WTC11 (cell line): Measurements from ENCODE around the gene RMI2. TPM values are rescaled to one million over a fixed set of nuclear protein-coding genes. Genes with fewer than 3 reads are reported as not detected.
"Not testable (repeated sequence)": the region's sequence is repeated elsewhere in the genome, so short reads cannot be mapped to it uniquely, and the experiment has no call there.

Source experiments
- ATAC-seq: fragments of 200-7000 bp; cut with Tn5 transposase; 2 replicates; pipeline ENCODE4 v1.10.0; 2021; ENCODE audit warnings: mild to moderate bottlenecking, moderate library complexity
- CTCF ChIA-PET: fragments of 300-600 bp; sonication (Branson Sonifier 250); formaldehyde crosslinking; loops from one replicate; lab custom pipeline; 2021; ENCODE audit warnings: antibody characterized with exemption; lab: Charles Lee
- POLR2A ChIA-PET: fragments of 350-600 bp; sonication (Branson Sonifier 250); formaldehyde crosslinking; loops from one replicate; lab custom pipeline; 2021; ENCODE audit warnings: antibody characterized with exemption; lab: Charles Lee
- DNase-seq: peaks from one replicate; pipeline ENCODE4 v3.0.0; 2021; ENCODE audit warnings: low spot score
- H3K27ac Mint-ChIP-seq: 2 replicates; pipeline ENCODE4 v1.8.0; 2021; ENCODE audit warnings: mixed read lengths
- H3K27me3 Mint-ChIP-seq: 2 replicates; pipeline ENCODE4 v1.8.0; 2021; ENCODE audit warnings: low read depth, mild to moderate bottlenecking, moderate library complexity, mixed read lengths
- H3K36me3 Mint-ChIP-seq: 2 replicates; pipeline ENCODE4 v1.8.0; 2021; ENCODE audit warnings: mixed read lengths
- H3K4me1 Mint-ChIP-seq: 2 replicates; pipeline ENCODE4 v1.8.0; 2022; ENCODE audit warnings: mixed read lengths
- H3K4me3 Mint-ChIP-seq: 2 replicates; pipeline ENCODE4 v1.8.0; 2021; ENCODE audit warnings: mild to moderate bottlenecking, moderate library complexity, mixed read lengths
- H3K9me3 Mint-ChIP-seq: 2 replicates; pipeline ENCODE4 v1.8.0; 2021; ENCODE audit warnings: mixed read lengths
- CBFB ChIP-seq: sonication (generic); formaldehyde crosslinking; IDR thresholded peaks from 2 replicates; pipeline ENCODE4 v1.8.1; 2022; ENCODE audit warnings: mild to moderate bottlenecking, low read depth, missing genetic modification reagents
- GTF2I ChIP-seq: fragments of 250-450 bp; sonication (Bioruptor Pico); conservative IDR thresholded peaks from 2 replicates; pipeline ENCODE4 v1.4.0; 2021; ENCODE audit warnings: mild to moderate bottlenecking
- IRF2 ChIP-seq: sonication (generic); formaldehyde crosslinking; IDR thresholded peaks from 2 replicates; pipeline ENCODE4 v1.8.0; 2022; ENCODE audit warnings: low read depth, missing genetic modification reagents, borderline replicate concordance
- MYBL2 ChIP-seq: sonication (generic); formaldehyde crosslinking; IDR thresholded peaks from 2 replicates; pipeline ENCODE4 v1.8.1; 2023; ENCODE audit warnings: mild to moderate bottlenecking, moderate library complexity, missing genetic modification reagents
- NFE2L1 ChIP-seq: sonication (generic); formaldehyde crosslinking; IDR thresholded peaks from 2 replicates; pipeline ENCODE4 v1.8.1; 2023; ENCODE audit warnings: missing genetic modification reagents
- NFYB ChIP-seq: sonication (generic); formaldehyde crosslinking; conservative IDR thresholded peaks from 2 replicates; pipeline ENCODE4 v1.8.0; 2022; ENCODE audit warnings: low read depth, missing genetic modification reagents
- OVOL2 ChIP-seq: fragments of 250-450 bp; sonication (Bioruptor Pico); IDR thresholded peaks from 2 replicates; pipeline ENCODE4 v1.9.0; 2021; ENCODE audit warnings: mild to moderate bottlenecking, borderline replicate concordance
- TEAD1 ChIP-seq: sonication (generic); formaldehyde crosslinking; IDR thresholded peaks from 2 replicates; pipeline ENCODE4 v1.8.0; 2022; ENCODE audit warnings: mild to moderate bottlenecking, missing genetic modification reagents
- ZNF121 ChIP-seq: sonication (generic); formaldehyde crosslinking; IDR thresholded peaks from 2 replicates; pipeline ENCODE4 v1.8.0; 2023; ENCODE audit warnings: missing genetic modification reagents
- ZNF219 ChIP-seq: sonication (generic); formaldehyde crosslinking; IDR thresholded peaks from 2 replicates; pipeline ENCODE4 v1.8.0; 2023; ENCODE audit warnings: missing genetic modification reagents, mild to moderate bottlenecking, borderline replicate concordance
- ZNF423 ChIP-seq: fragments of 250-450 bp; sonication (Bioruptor Pico); IDR thresholded peaks from 2 replicates; pipeline ENCODE4 v2.1.2; 2022; ENCODE audit warnings: mild to moderate bottlenecking, moderate library complexity
- total RNA-seq: library from RNA; stranded (reverse); gene quantifications from 3 replicates; pipeline ENCODE4 v1.2.3, GENCODE V29; 2021
- TF ChIP-seq, protein P1 (sequence below): sonication (generic); formaldehyde crosslinking; IDR thresholded peaks from 2 replicates; pipeline ENCODE4 v1.8.0; 2022; ENCODE audit warnings: mild to moderate bottlenecking, missing genetic modification reagents
- TF ChIP-seq, protein P2 (sequence below): fragments of 250-450 bp; sonication (Bioruptor Pico); conservative IDR thresholded peaks from 2 replicates; pipeline ENCODE4 v1.9.0; 2021; ENCODE audit warnings: mild to moderate bottlenecking
- TF ChIP-seq, protein P3 (sequence below): sonication (generic); formaldehyde crosslinking; IDR thresholded peaks from 2 replicates; pipeline ENCODE4 v1.8.0; 2023; ENCODE audit warnings: mild to moderate bottlenecking, missing genetic modification reagents
- TF ChIP-seq, protein P4 (sequence below): fragments of 250-450 bp; sonication (Bioruptor Pico); IDR thresholded peaks from 2 replicates; pipeline ENCODE4 v1.9.0; 2021; ENCODE audit warnings: mild to moderate bottlenecking
- TF ChIP-seq, protein P5 (sequence below): fragments of 250-450 bp; sonication (Bioruptor Pico); IDR thresholded peaks from 2 replicates; pipeline ENCODE4 v1.8.0; 2021; ENCODE audit warnings: mild to moderate bottlenecking

The RMI2 gene
- total RNA-seq, 1 experiment from 2014 or later: 79.0 TPM

DNA sequence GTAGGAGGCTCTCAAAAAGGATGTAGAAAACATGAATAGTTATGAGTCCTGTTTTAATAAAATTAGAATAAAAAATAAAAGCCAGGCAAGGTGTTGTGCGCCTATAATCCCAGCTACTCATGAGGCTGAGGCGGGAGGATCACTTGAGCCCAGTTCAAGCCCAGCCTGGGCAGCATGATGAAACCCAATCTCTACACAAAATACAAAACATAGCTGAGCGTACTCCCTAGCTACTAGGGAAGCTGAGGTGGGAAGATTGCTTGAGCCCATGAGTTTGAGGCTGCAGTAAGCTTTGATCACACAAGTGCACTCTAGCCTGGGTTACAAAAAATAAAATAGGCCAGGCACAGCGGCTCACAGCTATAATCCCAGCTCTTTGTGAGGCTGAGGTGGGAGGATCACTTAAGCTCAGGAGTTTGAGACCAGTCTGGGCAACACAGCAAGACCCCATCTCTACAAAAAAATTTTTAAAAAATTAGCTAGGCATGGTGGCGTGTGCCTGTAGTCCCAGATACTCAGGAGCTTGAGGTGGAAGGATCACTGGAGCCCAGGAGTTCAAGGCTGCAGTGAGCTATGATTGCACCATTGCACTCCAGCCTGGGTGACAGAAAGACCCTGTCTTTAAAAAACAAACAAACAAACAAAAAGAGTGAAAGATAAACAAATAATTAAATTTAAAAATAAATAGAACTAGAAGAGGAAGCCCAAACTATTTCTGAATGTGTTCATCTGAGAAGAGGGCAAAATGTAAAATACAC, 46.9 kb upstream of the RMI2 start:
- H3K9me3 Mint-ChIP-seq: no peaks in the 10 kb centered on the region
- H3K27ac Mint-ChIP-seq: no peak overlapping the region
- peak; percentile 93 for TF ChIP-seq ZNF121 (CRISPR knock-in tag)
- TF ChIP-seq, protein P1, sequence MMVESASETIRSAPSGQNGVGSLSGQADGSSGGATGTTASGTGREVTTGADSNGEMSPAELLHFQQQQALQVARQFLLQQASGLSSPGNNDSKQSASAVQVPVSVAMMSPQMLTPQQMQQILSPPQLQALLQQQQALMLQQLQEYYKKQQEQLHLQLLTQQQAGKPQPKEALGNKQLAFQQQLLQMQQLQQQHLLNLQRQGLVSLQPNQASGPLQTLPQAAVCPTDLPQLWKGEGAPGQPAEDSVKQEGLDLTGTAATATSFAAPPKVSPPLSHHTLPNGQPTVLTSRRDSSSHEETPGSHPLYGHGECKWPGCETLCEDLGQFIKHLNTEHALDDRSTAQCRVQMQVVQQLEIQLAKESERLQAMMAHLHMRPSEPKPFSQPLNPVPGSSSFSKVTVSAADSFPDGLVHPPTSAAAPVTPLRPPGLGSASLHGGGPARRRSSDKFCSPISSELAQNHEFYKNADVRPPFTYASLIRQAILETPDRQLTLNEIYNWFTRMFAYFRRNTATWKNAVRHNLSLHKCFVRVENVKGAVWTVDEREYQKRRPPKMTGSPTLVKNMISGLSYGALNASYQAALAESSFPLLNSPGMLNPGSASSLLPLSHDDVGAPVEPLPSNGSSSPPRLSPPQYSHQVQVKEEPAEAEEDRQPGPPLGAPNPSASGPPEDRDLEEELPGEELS (CRISPR knock-in tag): no peak
- CTCF ChIA-PET: interaction anchor here (0.7 to 3.4 kb wide), 8 partner anchors 10 to 73 kb away, joined by 3 to 29 read pairs (median 4); partner anchors contain the start of gene SOCS1
- no peaks in the 10 kb centered on the region for H3K27me3 Mint-ChIP-seq
- peaks cover 32% of the 10 kb centered on the region for H3K4me1 Mint-ChIP-seq
- no peak overlapping the region for H3K4me3 Mint-ChIP-seq
- H3K36me3 Mint-ChIP-seq: no peaks in the 10 kb centered on the region
- DNase-seq (no peak), ATAC-seq (no peak)
- POLR2A ChIA-PET: interaction anchor here (0.7 to 1.4 kb wide), 4 partner anchors 14 to 42 kb away, joined by 3 to 6 read pairs (median 3); partner anchors contain the start of gene SOCS1

DNA sequence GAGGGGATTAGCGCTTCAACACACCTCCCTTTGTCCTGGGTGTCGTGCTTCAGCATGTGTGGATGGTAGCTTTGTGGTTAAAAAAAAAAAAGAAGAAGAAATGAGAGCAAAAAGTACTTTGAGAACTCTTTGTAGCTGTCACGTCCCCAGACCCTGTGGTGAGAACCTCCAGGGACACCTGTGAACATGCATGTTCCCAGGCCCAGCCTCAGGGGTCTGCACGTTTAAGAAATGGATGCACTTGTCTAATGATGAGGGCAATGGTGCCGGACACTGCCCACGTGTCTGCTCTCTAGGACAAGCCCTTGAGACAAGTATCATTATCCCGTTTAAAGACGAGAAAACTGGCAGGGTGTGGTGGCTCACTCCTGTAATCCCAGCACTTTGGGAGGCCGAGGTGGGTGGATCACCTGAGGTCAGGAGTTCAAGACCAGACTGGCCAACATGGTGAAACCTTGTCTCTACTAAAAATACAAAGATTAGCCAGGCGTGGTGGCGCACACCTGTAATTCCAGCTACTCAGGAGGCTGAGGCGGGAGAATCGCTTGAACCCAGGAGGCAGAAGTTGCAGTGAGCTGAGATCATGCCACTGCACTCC, 46.2 kb upstream of the RMI2 start:
- ChIA-PET POLR2A (interaction anchor here (1.4 kb wide), 1 partner anchor 43 kb away, joined by 6 read pairs; the partner anchor contains the start of gene SOCS1), CTCF (interaction anchor here (2.7 to 3.4 kb wide), 2 partner anchors 42 to 73 kb away, joined by 15 to 29 read pairs; partner anchors contain the start of gene SOCS1)
- not testable (repeated sequence) for DNase-seq, H3K9me3 Mint-ChIP-seq, H3K27me3 Mint-ChIP-seq, H3K4me3 Mint-ChIP-seq, ATAC-seq, H3K36me3 Mint-ChIP-seq
- peak overlapping the region; percentile 37; the same call in 1 of the 2 replicates for H3K27ac Mint-ChIP-seq
- peaks cover 38% of the 10 kb centered on the region for H3K4me1 Mint-ChIP-seq

DNA sequence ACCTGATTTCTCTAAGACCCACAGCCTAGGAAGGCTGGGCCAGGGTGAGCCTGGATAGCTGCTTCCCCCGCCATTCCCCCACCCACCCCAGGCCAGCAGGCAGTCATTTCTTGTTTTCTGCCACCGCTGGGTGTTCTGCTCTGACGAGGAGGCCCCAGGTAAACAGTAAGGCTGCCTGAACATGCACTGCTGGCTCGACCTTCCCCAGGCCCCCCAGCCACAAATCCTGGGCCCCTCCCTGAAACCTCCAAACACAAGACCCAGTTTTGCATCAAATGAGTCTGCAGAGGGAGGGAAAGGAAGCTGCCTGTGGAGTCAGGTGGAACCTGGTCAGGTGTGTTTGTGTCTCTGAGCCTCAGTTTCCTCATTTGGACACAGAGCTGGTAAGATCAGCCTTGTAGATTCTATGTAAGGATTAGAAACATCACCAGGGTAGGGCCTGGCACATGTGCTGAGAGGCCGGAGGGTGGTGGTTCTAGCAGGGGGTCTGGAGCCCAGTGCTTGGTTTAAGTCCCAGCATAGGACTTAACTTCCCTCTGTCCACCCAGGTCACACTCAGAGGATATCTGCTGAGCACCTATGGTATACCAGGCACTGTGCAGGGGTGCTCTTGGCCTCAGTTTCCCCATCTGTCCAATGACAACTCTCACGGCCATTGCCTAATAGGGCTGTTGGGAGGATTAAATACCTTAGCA, 45.2 kb upstream of the RMI2 start:
- H3K27ac Mint-ChIP-seq: no peak overlapping the region
- no peak overlapping the region for H3K4me3 Mint-ChIP-seq
- H3K36me3 Mint-ChIP-seq: no peaks in the 10 kb centered on the region
- CTCF ChIA-PET: interaction anchor here (3.4 kb wide), 1 partner anchor 43 kb away, joined by 29 read pairs; the partner anchor contains the start of gene SOCS1
- peaks cover 41% of the 10 kb centered on the region for H3K4me1 Mint-ChIP-seq
- DNase-seq (no peak), ATAC-seq (no peak)
- POLR2A ChIA-PET: no interaction called here
- H3K9me3 Mint-ChIP-seq: no peaks in the 10 kb centered on the region
- H3K27me3 Mint-ChIP-seq: no peaks in the 10 kb centered on the region
- no peak for TF ChIP-seq ZNF423 (CRISPR knock-in tag)
- TF ChIP-seq, protein P2, sequence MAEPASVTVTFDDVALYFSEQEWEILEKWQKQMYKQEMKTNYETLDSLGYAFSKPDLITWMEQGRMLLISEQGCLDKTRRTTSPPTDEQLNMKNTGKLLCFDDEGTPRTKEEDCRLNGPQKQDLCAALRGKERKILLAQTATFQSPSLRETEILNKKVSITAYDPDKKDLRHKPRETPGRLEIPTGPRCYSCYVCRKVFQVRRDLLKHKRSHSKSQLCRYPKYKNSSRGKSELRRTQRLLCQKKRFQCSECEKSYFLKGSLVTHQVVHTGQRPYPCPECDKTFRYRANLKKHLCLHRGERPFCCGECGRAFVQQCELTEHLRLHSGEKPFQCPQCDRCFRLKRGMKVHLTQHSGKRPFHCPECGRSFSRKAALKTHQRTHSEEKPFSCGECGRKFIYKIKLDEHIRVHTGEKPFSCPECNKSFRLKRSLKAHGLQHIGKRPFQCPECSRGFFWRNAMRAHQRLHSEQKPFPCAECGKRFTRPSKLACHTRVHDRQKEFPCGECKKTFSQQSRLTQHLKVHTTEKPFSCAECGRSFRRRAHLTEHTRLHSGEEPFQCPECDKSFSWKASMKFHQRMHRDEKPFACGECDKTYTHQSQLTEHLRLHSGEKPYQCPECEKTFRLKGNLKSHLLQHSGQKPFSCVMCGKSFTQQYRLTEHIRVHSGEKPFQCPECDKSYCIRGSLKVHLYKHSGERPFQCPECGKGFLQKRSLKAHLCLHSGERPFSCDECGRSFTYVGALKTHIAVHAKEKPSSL (CRISPR knock-in tag): no peak
- TF ChIP-seq, protein P3, sequence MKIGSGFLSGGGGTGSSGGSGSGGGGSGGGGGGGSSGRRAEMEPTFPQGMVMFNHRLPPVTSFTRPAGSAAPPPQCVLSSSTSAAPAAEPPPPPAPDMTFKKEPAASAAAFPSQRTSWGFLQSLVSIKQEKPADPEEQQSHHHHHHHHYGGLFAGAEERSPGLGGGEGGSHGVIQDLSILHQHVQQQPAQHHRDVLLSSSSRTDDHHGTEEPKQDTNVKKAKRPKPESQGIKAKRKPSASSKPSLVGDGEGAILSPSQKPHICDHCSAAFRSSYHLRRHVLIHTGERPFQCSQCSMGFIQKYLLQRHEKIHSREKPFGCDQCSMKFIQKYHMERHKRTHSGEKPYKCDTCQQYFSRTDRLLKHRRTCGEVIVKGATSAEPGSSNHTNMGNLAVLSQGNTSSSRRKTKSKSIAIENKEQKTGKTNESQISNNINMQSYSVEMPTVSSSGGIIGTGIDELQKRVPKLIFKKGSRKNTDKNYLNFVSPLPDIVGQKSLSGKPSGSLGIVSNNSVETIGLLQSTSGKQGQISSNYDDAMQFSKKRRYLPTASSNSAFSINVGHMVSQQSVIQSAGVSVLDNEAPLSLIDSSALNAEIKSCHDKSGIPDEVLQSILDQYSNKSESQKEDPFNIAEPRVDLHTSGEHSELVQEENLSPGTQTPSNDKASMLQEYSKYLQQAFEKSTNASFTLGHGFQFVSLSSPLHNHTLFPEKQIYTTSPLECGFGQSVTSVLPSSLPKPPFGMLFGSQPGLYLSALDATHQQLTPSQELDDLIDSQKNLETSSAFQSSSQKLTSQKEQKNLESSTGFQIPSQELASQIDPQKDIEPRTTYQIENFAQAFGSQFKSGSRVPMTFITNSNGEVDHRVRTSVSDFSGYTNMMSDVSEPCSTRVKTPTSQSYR (CRISPR knock-in tag): no peak
- no peak for TF ChIP-seq GTF2I (CRISPR knock-in tag)
- TF ChIP-seq CBFB: no peak
- TF ChIP-seq MYBL2: no peak
- TF ChIP-seq, protein P4, sequence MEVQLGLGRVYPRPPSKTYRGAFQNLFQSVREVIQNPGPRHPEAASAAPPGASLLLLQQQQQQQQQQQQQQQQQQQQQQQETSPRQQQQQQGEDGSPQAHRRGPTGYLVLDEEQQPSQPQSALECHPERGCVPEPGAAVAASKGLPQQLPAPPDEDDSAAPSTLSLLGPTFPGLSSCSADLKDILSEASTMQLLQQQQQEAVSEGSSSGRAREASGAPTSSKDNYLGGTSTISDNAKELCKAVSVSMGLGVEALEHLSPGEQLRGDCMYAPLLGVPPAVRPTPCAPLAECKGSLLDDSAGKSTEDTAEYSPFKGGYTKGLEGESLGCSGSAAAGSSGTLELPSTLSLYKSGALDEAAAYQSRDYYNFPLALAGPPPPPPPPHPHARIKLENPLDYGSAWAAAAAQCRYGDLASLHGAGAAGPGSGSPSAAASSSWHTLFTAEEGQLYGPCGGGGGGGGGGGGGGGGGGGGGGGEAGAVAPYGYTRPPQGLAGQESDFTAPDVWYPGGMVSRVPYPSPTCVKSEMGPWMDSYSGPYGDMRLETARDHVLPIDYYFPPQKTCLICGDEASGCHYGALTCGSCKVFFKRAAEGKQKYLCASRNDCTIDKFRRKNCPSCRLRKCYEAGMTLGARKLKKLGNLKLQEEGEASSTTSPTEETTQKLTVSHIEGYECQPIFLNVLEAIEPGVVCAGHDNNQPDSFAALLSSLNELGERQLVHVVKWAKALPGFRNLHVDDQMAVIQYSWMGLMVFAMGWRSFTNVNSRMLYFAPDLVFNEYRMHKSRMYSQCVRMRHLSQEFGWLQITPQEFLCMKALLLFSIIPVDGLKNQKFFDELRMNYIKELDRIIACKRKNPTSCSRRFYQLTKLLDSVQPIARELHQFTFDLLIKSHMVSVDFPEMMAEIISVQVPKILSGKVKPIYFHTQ (CRISPR knock-in tag): no peak
- TF ChIP-seq TEAD1 (CRISPR knock-in tag): no peak
- TF ChIP-seq, protein P5, sequence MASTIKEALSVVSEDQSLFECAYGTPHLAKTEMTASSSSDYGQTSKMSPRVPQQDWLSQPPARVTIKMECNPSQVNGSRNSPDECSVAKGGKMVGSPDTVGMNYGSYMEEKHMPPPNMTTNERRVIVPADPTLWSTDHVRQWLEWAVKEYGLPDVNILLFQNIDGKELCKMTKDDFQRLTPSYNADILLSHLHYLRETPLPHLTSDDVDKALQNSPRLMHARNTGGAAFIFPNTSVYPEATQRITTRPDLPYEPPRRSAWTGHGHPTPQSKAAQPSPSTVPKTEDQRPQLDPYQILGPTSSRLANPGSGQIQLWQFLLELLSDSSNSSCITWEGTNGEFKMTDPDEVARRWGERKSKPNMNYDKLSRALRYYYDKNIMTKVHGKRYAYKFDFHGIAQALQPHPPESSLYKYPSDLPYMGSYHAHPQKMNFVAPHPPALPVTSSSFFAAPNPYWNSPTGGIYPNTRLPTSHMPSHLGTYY (CRISPR knock-in tag): no peak
- TF ChIP-seq IRF2 (CRISPR knock-in tag): no peak
- TF ChIP-seq OVOL2 (CRISPR knock-in tag): no peak
- no peak for TF ChIP-seq NFYB (CRISPR knock-in tag)
- TF ChIP-seq NFE2L1 (CRISPR knock-in tag): no peak
- TF ChIP-seq ZNF219 (CRISPR knock-in tag): no peak
